Caki2 (cell line): Measurements from ENCODE around the gene TNNI2. TPM values are rescaled to one million over a fixed set of nuclear protein-coding genes. Genes with fewer than 3 reads are reported as not detected.

Source experiments
- DNase-seq: peaks from one replicate; pipeline ENCODE4 v3.0.0-alpha.2; 2015; ENCODE audit warnings: low read depth
- in situ Hi-C: cut with HindIII; loops from 2 replicates; pipeline ENCODE4 v1.10.0; 2016; ENCODE audit warnings: low sequenced_read_pairs, low pct_unique_long_range_greater_than_20kb, mixed read lengths
- total RNA-seq: library from RNA; depleted of rRNA; stranded (reverse); fragments of >200 nt; shearing (Covaris generic); gene quantifications from 2 replicates; pipeline ENCODE4 v1.2.3, GENCODE V29; 2014; ENCODE audit warnings: low replicate concordance

Gene TNNI2
- total RNA-seq, 1 experiment from 2014 or later: not detected

- in situ Hi-C loops: no loop called here
- no peak for DNase-seq
Measured at GRCh38 chr11:1817511-1817910, 21.3 kb upstream of the TNNI2 start.

GRCh38 chr11:1819074-1819473, 19.7 kb upstream of the TNNI2 start:
- no peak for DNase-seq
- in situ Hi-C loops: no loop called here

GRCh38 chr11:1820463-1821325, 18.1 kb upstream of the TNNI2 start:
- in situ Hi-C loops: no loop called here
- DNase-seq: no peak

GRCh38 chr11:1821562-1821961, 17.2 kb upstream of the TNNI2 start:
- in situ Hi-C loops: no loop called here

GRCh38 chr11:1822648-1823375, 16.0 kb upstream of the TNNI2 start:
- in situ Hi-C loops: no loop called here
- DNase-seq: no peak

More at GRCh38 chr11:1821562-1821961, 17.2 kb upstream of the TNNI2 start:
- no peak for DNase-seq

- DNase-seq: no peak
- in situ Hi-C loops: no loop called here
Measured at GRCh38 chr11:1823376-1824220, 15.2 kb upstream of the TNNI2 start.

GRCh38 chr11:1824221-1825038, 14.4 kb upstream of the TNNI2 start:
- in situ Hi-C loops: no loop called here
- no peak for DNase-seq

- DNase-seq: no peak
- in situ Hi-C loops: no loop called here
Measured at GRCh38 chr11:1825039-1825740, 13.6 kb upstream of the TNNI2 start.

GRCh38 chr11:1825785-1826451, 12.9 kb upstream of the TNNI2 start:
- in situ Hi-C loops: no loop called here
- no peak for DNase-seq

GRCh38 chr11:1826552-1827094, 12.2 kb upstream of the TNNI2 start:
- in situ Hi-C loops: no loop called here
- DNase-seq: no peak

GRCh38 chr11:1827095-1827813, 11.5 kb upstream of the TNNI2 start:
- in situ Hi-C loops: no loop called here
- DNase-seq: peak; percentile 73

- in situ Hi-C loops: no loop called here
- no peak for DNase-seq
Measured at GRCh38 chr11:1827931-1828330, 10.8 kb upstream of the TNNI2 start.

GRCh38 chr11:1828542-1828941, 10.2 kb upstream of the TNNI2 start:
- DNase-seq: no peak
- in situ Hi-C loops: no loop called here

GRCh38 chr11:1829039-1829820, 9.6 kb upstream of the TNNI2 start:
- DNase-seq: peak; percentile 58

GRCh38 chr11:1830004-1830321, 8.8 kb upstream of the TNNI2 start:
- no peak for DNase-seq
- in situ Hi-C loops: no loop called here

More at GRCh38 chr11:1829039-1829820, 9.6 kb upstream of the TNNI2 start:
- in situ Hi-C loops: no loop called here
